ENCODE measurements around the gene PUS3. TPM values are rescaled to one million over a fixed set of nuclear protein-coding genes. Genes with fewer than 3 reads are reported as not detected.

Gene PUS3
- total RNA-seq, 1 donor from 2014 or later, result 17.6 TPM

- peak; percentile 88 for DNase-seq (ENCODE audit: low read depth)
- H3K36me3 ChIP-seq (ENCODE audit: control insufficient read depth, insufficient read depth, low read length), result no peaks in the 10 kb centered on the region
- no peaks in the 10 kb centered on the region for H3K27me3 ChIP-seq (ENCODE audit: control insufficient read depth, insufficient read depth, low read length)
- peak within 1 kb of the TSS; percentile 60 for H3K4me3 ChIP-seq (ENCODE audit: low read depth, low read length)
- peak; percentile 17 for TF ChIP-seq CTCF (IDR thresholded peaks at IDR 0.05; ENCODE audit: insufficient read depth, low read length, poor library complexity, severe bottlenecking)
Observed at GRCh38 chr11:125887373-125888324, 15.4 kb downstream of the PUS3 start, which contains the start of gene HYLS1. Gene HYLS1 (plus strand): TSS chr11:125887668. CDS start chr11:125899369, 11,701 bp downstream.

GRCh38 chr11:125886997-125887372 lies 16.0 kb downstream of the PUS3 start:
- no peak for TF ChIP-seq CTCF (IDR thresholded peaks at IDR 0.05; ENCODE audit: insufficient read depth, low read length, poor library complexity, severe bottlenecking)
- DNase-seq (ENCODE audit: low read depth), result no peak
- Histone ChIP-seq H3K27me3 (ENCODE audit: control insufficient read depth, insufficient read depth, low read length) (no peaks in the 10 kb centered on the region), H3K36me3 (ENCODE audit: control insufficient read depth, insufficient read depth, low read length) (no peaks in the 10 kb centered on the region), H3K4me3 (ENCODE audit: low read depth, low read length) (peak overlapping the region; percentile 29)

GRCh38 chr11:125883375-125883774 lies 19.6 kb downstream of the PUS3 start:
- DNase-seq (ENCODE audit: low read depth), result no peak
- no peak for TF ChIP-seq CTCF (IDR thresholded peaks at IDR 0.05; ENCODE audit: insufficient read depth, low read length, poor library complexity, severe bottlenecking)
- H3K36me3 ChIP-seq (ENCODE audit: control insufficient read depth, insufficient read depth, low read length), result no peaks in the 10 kb centered on the region
- no peak overlapping the region for H3K4me3 ChIP-seq (ENCODE audit: low read depth, low read length)
- H3K27me3 ChIP-seq (ENCODE audit: control insufficient read depth, insufficient read depth, low read length), result no peaks in the 10 kb centered on the region

- Histone ChIP-seq H3K36me3 (ENCODE audit: control insufficient read depth, insufficient read depth, low read length) (no peaks in the 10 kb centered on the region), H3K4me3 (ENCODE audit: low read depth, low read length) (no peak overlapping the region), H3K27me3 (ENCODE audit: control insufficient read depth, insufficient read depth, low read length) (no peaks in the 10 kb centered on the region)
- TF ChIP-seq CTCF (IDR thresholded peaks at IDR 0.05; ENCODE audit: insufficient read depth, low read length, poor library complexity, severe bottlenecking), result no peak
- DNase-seq (ENCODE audit: low read depth), result no peak
Observed at GRCh38 chr11:125881291-125881690, 21.7 kb downstream of the PUS3 start.

- no peaks in the 10 kb centered on the region for H3K27me3 ChIP-seq (ENCODE audit: control insufficient read depth, insufficient read depth, low read length)
- no peaks in the 10 kb centered on the region for H3K36me3 ChIP-seq (ENCODE audit: control insufficient read depth, insufficient read depth, low read length)
- no peak for DNase-seq (ENCODE audit: low read depth)
- H3K4me3 ChIP-seq (ENCODE audit: low read depth, low read length), result no peak overlapping the region
- TF ChIP-seq CTCF (IDR thresholded peaks at IDR 0.05; ENCODE audit: insufficient read depth, low read length, poor library complexity, severe bottlenecking), result peak; percentile 79
Observed at GRCh38 chr11:125874556-125875124, 28.4 kb downstream of the PUS3 start.
